Fibroblast of skin of right quadriceps (primary cell): Measurements from ENCODE around the gene DMD.
A peak's percentile ranks its signal among the peaks of the same experiment; 100 is the strongest.

ENCODE experiments used
- DNase-seq: peaks from one replicate; pipeline ENCODE4 v3.0.0-alpha.2; 2013

DMD gene

GRCh38 chrX:31132821-31133241 lies 2078.5 kb downstream of the DMD start:
- no peak for DNase-seq

- no peak for DNase-seq
Measured at GRCh38 chrX:31130457-31131220, 2080.7 kb downstream of the DMD start.

- no peak for DNase-seq
Measured at GRCh38 chrX:31128855-31129254, 2082.5 kb downstream of the DMD start.

GRCh38 chrX:31127716-31128115 lies 2083.6 kb downstream of the DMD start:
- no peak for DNase-seq

GRCh38 chrX:31126205-31126604 lies 2085.1 kb downstream of the DMD start:
- peak; percentile 32 for DNase-seq

GRCh38 chrX:31124536-31124935 lies 2086.8 kb downstream of the DMD start:
- no peak for DNase-seq

GRCh38 chrX:31123335-31123734 lies 2088.0 kb downstream of the DMD start:
- no peak for DNase-seq

GRCh38 chrX:31117266-31117665 lies 2094.1 kb downstream of the DMD start:
- no peak for DNase-seq

GRCh38 chrX:31115398-31115797 lies 2096.0 kb downstream of the DMD start:
- no peak for DNase-seq

GRCh38 chrX:31114858-31115257 lies 2096.5 kb downstream of the DMD start:
- no peak for DNase-seq

- DNase-seq: no peak
Measured at GRCh38 chrX:31112226-31112999, 2098.9 kb downstream of the DMD start.

- no peak for DNase-seq
Measured at GRCh38 chrX:31110657-31111056, 2100.7 kb downstream of the DMD start.

- no peak for DNase-seq
Measured at GRCh38 chrX:31099536-31100090, 2111.7 kb downstream of the DMD start.

- no peak for DNase-seq
Measured at GRCh38 chrX:31098079-31098478, 2113.3 kb downstream of the DMD start.

- DNase-seq: no peak
Measured at GRCh38 chrX:31093639-31093975, 2117.7 kb downstream of the DMD start.

- DNase-seq: no peak
Measured at GRCh38 chrX:31092970-31093638, 2118.2 kb downstream of the DMD start.

- peak; percentile 0 for DNase-seq
Measured at GRCh38 chrX:31092476-31092875, 2118.9 kb downstream of the DMD start.

GRCh38 chrX:31091819-31092218 lies 2119.5 kb downstream of the DMD start:
- no peak for DNase-seq

GRCh38 chrX:31074522-31074921 lies 2136.8 kb downstream of the DMD start:
- DNase-seq: no peak

- DNase-seq: no peak
Measured at GRCh38 chrX:31071725-31072124, 2139.6 kb downstream of the DMD start, which contains the start of gene FTHL17. Gene FTHL17, minus strand, starts transcription at chrX:31072041. Its CDS starts 88 bp downstream, at chrX:31071953.

GRCh38 chrX:31071262-31071661 lies 2140.1 kb downstream of the DMD start:
- no peak for DNase-seq

- no peak for DNase-seq
Measured at GRCh38 chrX:31070057-31070468, 2141.3 kb downstream of the DMD start.
